A549 (cell line): ENCODE results near the gene FLII.

Source experiments
- FOXS1 ChIP-seq: fragments of 250-450 bp; sonication (Bioruptor Pico); IDR thresholded peaks from 2 replicates; pipeline ENCODE4 v1.5.0; 2020; ENCODE audit warnings: mild to moderate bottlenecking, moderate library complexity
- HDAC2 ChIP-seq: fragments of 200-600 bp; sonication (generic); IDR thresholded peaks from 2 replicates; pipeline ENCODE4 v1.6.1; 2016

DNA sequence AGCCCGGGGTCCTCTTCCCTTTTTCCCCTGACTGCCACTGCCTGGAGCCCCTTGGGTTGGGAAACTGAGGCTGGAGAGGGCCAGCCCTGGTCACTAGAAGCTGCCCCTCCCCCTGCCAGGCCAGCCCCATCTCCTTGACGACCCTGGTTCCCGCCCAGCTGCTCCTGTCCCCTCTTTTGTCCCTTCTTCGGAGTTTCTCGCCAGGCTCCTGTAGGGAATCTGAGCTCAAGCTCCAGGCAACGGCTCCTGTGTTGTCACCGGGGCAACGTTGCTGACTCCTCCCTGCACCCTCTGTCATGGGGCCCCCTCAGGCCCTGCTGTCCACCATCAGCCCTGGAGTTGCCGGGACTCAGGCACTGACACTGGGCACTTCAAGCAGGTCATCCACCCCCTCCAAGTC lies 27.4 kb downstream of the FLII start:
- TF ChIP-seq FOXS1 (CRISPR knock-in tag) (no peak), HDAC2 (no peak)
